LNCaP clone FGC (cell line): Measurements from ENCODE around the gene ZNF526.

Experiments used
- DNase-seq: peaks from one replicate; pipeline ENCODE4 v3.0.0-alpha.2; 2011; ENCODE audit warnings: low read depth
- H3K4me3 ChIP-seq: 2 replicates; pipeline ENCODE4 v1.5.1; 2011; ENCODE audit warnings: mild to moderate bottlenecking, low read depth, low read length, control low read depth
- CTCF ChIP-seq: IDR thresholded peaks from 2 replicates; pipeline ENCODE4 v1.5.1; 2012; ENCODE audit warnings: mild to moderate bottlenecking; ENCODE audit not compliant: control insufficient read depth, insufficient read depth; ENCODE audit errors: extremely low read depth

Gene ZNF526

GRCh38 chr19:42271861-42272534 lies 51.9 kb downstream of the ZNF526 start:
- TF ChIP-seq CTCF, result no peak
- H3K4me3 ChIP-seq, result no peak overlapping the region
- no peak for DNase-seq

GRCh38 chr19:42272535-42272897 lies 52.4 kb downstream of the ZNF526 start:
- no peak overlapping the region for H3K4me3 ChIP-seq
- TF ChIP-seq CTCF, result no peak
- no peak for DNase-seq

- no peak for DNase-seq
- no peak overlapping the region for H3K4me3 ChIP-seq
- no peak for TF ChIP-seq CTCF
Measured at GRCh38 chr19:42272989-42273406, 52.9 kb downstream of the ZNF526 start.

- no peak for TF ChIP-seq CTCF
- H3K4me3 ChIP-seq, result no peak overlapping the region
- no peak for DNase-seq
Measured at GRCh38 chr19:42273407-42274064, 53.4 kb downstream of the ZNF526 start.

- H3K4me3 ChIP-seq, result no peak overlapping the region
- TF ChIP-seq CTCF, result no peak
- DNase-seq, result no peak
Measured at GRCh38 chr19:42274065-42274682, 54.1 kb downstream of the ZNF526 start.

- H3K4me3 ChIP-seq, result no peak overlapping the region
- no peak for DNase-seq
- TF ChIP-seq CTCF, result no peak
Measured at GRCh38 chr19:42275103-42275502, 55.0 kb downstream of the ZNF526 start.
